ENCODE results near the gene KRT6B. TPM values are rescaled to one million over a fixed set of nuclear protein-coding genes. Genes with fewer than 3 reads are reported as not detected.
A peak's percentile ranks its signal among the peaks of the same experiment; 100 is the strongest.

Gene KRT6B
- total RNA-seq, 1 experiment from 2014 or later = not detected

DNA sequence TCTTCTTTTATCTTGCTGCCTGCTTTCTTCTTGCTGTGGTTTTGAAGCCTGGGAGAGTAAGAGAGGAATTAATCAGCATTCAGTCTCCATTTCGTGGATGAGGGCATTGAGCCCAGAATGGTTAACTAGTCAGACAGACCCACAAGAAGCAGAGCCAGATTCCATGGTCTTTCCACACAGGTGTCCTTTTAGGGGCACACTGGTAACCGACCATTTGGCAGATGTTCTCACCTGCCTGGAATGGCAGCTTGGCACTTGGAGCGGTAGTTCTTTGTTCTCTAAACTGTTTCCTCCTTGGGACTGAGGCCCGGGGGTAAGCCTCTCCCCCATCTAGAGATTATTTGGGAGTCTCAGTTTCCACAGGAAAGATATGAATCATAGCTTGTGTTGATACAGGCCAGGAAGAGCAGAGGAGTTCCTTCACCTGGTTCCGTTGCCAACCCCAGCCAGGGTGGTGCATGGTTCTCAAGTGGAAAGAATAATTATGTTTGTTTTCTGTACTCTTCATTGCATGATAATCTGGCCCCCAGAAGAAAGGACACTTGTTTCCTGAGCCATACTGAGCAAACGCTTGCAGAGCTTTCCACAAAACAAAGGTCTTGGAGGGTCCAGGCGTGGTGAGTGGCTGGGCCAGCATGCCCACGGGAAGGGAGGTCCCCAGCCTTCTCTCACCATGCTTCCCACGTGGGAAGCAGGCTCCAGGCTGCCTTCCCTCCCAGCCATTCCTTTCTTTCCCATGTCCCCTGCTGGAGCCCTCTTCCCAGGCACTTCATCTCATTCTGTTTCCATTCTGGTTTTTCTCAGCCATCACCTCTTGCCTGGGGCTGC lies 15.7 kb downstream of the KRT6B start:
- DNase-seq (ENCODE audit: low read depth) = peak; percentile 7

DNA sequence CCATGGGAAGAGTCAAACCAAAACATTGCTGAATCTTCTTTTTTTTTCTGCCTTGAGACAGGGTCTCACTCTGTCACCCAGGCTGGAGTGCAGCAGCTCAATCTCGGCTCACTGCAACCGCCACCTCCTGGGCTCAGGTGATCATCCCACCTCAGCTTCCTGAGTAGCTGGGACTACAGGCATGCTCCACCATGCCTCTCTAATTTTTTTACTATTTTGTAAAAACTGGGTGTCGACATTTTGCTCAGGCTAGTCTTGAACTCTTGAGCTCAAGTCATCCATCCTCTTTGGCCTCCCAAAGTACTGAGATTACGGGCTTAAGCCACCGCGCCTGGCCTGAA lies 16.3 kb downstream of the KRT6B start:
- DNase-seq (ENCODE audit: low read depth) = no peak

DNA sequence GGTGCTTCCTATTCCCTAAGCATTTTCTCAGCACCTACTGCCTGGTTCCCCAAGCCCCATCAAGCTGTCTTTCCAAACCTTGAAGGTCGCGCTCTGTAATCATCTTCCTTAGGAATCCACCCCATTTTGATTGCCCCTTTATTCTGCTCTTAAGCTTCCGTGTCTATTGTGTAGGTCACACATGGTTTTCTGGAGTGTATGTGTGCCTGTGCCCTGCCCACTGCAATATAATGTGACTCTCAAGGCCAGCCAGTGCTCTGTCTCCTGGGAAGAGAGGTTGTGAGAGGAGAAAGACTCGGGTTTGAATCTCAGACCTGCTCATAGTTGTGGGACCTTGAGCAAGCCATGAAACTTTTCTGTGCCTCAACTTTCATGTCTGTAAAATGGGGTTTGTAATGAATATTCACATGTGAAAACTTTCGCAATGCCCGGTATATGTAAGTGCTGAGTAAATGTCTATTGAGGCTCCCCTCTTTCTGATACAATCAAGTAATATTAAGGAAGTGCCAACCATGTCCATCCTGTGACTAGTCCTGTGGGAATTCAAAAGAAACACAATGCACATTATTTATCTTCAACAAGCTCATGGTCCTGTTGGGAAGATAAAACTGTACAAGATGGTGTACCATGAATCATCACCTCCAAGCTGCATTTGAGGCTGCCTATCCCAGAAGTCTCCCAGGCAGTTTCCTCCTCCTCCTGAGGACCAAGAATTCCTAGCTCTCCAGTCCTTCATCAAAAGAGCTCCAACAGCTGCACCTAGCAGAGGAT lies 17.0 kb downstream of the KRT6B start:
- DNase-seq (ENCODE audit: low read depth) = no peak

DNA sequence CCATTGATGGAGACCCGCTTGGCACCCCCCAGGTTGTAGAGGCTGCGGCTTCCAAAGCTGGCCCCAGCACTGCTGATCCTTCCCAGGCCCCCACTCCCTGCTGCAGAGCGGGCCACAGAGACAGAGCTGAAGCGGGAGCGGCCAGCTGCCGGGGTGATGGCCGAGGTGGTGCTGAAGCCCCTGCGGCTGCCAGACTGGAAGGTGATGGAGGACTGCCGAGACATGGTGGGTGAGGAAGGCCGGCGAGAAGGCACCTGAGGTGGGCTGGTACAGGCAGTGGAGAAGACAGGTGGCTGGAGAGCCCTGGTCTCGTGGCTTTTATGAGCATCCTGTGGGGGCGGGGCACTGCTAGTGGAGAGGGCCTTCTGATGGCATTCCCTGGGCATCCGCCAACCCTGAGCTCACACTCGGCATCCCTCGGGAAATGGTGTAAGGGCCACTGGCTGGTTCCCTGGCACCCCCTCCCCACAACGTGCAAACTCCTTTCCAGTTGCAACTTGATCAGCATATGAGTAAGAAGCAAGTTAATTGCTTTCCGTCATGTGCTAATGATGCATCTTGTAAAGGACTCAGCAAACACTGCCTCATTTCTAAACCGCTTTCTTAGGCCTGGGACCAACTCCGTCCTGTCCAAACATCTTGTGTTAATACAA lies 17.7 kb downstream of the KRT6B start, which contains the start of gene KRT75:
Gene KRT75, minus strand, starts transcription at position 291 of the 653 bp plus-strand sequence. Its CDS starts 67 bp downstream, at position 224.
- no peak for DNase-seq (ENCODE audit: low read depth)

DNA sequence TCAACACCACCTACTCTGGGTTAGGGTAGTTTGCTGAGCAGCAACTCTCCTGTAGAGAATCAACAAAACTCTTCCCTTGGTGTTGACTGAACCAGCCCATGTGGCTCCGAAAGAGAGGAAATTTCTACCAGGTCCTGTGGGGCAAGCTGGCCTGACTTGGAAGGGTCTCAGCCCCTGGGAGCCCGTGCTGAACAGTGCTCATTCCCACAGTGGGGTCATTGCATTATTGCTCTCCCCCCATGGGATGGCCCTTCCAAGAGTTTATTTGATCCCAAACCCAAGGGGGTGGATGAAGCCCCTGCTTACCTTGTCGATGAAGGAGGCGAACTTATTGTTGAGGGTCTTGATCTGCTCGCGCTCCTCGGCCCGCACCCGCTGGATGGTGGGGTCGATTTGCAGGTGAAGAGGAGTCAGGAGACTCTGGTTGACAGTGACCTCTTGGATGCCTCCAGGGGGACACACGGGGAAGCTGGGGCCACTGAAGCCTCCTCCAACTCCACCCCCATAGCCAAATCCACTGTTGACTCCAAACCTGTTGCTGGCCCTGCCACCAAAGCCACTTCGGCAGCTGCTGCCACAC lies 18.4 kb downstream of the KRT6B start:
- no peak for DNase-seq (ENCODE audit: low read depth)

DNA sequence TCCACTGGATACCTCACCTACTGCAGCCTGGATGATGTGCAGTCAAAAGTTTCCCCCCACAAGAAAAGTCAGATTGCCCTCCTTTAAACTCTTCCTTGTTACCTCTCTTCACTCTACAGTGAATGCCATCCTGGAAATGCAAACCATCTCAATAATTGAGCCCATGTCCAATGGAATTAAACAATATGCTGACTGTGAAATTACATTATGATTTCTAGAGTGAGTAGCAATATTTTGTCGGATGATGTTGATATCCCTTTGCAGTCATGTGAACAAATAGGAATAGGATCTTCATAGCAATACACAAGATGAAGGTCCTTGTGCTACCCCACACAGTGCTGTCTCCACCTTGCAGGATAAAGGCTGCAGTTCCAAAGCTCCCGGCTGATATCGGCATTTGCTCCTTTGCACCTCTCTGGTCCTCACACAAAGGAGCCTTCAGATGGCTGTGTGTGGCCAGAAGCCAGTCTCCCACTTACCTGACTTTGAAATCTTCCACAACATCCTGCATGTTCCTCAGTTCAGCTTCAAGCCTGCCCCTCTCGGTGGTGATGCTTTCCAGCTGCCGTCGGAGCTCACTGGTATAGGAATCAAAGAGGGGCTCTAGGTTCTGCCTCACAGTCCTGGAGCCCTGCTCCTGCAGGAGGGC lies 19.3 kb downstream of the KRT6B start:
- DNase-seq (ENCODE audit: low read depth) = no peak

DNA sequence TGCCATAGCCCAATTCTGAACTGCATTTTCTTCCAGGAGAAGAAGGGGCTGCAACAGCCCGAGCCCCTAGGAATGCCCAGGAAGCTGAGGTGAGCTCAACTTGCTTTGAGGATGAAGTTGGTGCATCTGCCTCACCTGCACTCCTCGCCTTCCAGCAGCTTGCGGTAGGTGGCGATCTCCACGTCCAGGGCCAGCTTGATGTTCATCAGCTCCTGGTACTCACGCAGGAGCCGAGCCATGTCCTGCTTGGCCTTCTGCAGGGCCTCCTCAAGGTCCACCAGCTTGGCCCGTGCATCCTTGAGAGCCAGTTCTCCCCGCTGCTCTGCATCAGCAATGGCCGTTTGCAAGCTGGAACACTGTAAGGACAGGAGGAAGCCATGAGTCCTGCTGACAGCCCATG lies 23.8 kb downstream of the KRT6B start:
- DNase-seq (ENCODE audit: low read depth) = no peak

DNA sequence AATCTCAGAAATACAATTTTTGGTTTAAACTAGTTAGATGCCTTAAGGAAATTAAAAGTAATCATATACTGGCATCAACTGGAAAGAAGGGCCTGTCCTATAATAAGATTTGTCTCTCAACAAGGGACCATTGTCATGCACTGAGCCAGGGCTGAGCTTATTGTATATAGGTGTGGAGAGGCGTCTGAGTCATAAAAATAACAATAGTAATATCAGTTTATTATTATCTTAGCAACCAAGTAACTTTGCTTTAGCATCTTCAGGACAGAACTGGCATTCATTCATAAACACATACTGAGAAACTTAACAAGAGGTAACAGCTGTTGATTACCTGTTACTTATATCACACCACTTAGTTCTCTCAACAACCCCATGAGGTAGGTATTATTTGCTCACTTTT lies 24.9 kb downstream of the KRT6B start:
- no peak for DNase-seq (ENCODE audit: low read depth)

DNA sequence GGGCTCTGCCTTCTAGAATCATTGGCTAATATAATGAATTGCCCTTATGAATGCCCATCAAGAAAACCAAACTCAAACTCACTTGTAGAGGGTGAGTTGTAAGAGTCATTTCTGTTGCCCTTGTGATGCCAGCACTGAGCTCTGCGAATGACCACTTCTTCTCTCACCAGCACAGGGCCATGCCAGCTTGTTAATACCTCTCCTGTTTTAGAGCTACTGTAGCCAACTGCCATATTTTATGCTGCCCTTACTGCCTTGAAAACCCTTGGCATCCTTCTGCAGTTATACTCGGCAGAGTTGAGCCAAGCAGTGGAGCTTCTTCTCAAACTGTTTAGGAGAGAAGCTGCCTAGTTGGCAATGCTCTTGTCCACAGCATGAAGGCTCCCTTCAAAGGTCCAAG lies 25.9 kb downstream of the KRT6B start:
- no peak for DNase-seq (ENCODE audit: low read depth)

DNA sequence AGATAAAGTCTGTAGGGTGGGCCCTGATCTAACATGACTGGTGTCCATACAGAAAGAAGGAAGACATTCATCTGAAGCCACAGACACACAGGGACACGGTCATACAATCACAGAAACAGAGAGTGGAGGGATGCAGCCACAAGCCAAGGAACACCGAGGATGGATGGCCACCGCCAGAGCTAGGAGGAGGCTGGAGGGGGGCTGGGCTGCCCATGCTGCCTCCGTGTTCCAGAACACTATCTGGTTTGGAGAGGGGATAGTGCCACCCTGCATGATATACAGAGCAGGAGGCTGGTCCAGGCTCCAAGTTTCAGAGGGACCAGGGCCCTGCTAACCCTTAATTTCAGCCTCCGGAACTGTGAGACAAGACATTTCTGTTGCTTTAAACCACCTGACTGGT lies 26.5 kb downstream of the KRT6B start:
- DNase-seq (ENCODE audit: low read depth) = no peak

DNA sequence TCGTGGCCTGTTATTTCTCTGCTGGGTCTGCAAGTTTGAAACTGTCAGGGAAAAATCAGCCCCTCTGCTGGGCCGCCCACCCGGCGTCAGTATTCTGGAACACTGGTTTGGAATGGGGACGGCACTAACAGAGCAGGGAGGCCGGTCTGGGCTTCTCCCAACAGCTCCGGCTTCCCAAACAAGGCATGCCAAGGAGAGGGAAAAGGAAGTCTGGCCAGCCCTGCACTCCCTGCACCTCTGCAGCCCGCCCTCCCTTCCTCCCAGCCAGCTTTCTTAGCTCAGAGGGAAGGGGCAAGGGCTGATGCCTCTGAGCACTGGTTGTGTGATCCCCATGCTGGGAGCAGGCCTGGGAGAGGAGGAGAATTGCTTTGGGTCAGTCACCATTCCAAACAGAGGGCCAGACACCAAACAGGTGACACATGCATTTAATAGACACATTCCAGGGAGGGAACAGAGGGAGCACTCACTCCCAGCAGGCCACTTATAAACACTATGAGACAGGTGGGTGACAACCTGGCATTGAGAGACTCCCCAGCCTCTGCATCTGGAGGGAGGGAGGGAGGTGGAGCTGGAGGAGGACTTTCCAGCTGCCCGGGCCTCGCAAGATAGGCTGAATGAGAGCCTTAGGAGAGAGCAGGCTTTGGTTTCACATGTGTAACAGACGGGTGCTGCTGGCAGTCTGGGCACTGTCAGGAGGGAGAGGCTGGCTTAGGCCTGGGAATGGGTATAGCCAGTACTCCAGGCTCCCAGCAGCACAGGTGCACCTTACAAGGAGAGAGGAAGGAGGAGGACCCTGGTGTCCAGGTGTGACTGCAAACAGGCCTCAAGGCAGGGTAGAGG lies 28.1 kb downstream of the KRT6B start:
- DNase-seq (ENCODE audit: low read depth) = no peak

DNA sequence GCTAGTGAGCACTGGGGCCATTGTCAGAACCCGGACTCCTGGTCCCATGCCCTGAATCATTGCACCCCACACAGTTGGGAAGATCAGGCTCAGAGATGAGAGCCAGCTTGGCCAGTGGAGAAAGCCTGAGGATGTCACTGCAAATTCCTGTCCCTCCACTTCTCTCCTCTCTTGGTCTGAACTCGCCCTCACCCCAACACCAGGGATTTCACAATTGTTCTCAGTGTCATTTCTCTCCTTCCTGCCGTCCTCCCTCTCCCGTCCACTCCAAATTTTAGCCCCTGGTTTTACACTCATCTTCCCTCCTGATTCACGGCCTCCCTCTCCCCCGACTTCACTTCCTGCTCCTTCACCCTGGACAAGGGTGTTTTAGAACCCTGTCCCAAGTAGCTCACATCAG lies 28.9 kb downstream of the KRT6B start:
- no peak for DNase-seq (ENCODE audit: low read depth)

DNA sequence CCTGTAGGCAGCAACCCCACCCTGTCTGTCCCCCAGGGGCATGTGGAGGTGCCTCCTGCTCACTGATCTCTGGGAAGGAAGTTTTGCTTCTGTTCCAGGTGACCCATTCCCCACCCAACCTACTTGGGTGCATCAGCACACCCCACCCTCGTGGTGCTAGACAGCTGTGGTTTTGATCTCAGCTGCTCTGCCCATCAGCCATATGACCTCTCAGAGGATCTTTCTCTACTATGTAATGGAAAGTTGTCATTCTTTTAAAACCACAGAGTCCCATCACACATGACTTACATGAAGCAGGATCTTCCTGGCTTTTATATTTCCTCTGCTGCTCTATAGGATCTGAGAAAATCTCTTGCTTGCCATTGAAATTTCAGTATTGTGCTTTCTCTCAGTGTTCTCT lies 32.3 kb downstream of the KRT6B start:
- no peak for DNase-seq (ENCODE audit: low read depth)

DNA sequence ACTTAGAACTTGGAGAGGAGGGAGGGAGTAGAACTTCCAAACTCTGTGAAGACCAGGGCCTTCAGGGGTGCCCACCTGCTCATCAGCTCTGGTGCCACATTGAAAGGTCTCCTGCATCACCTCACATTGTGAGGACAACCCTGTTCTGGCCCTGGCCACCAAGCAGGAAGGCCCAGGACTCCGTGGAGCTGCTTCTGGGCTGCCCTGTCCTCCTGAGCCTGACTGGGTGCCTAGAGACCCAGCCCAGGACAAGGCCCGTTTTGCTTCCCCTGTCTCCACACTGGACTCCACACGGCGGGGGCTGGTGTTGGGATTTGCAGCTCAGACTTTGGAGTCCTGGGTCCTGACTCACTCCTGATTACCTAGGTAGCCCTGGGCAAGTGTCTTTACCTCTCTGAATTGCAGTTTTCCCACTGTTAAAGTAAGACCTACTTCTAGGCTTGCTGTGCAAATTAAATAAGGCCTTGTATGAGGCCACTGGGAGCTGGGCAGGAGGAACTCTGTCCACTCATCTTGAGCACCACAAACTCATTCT lies 33.3 kb downstream of the KRT6B start:
- no peak for DNase-seq (ENCODE audit: low read depth)

DNA sequence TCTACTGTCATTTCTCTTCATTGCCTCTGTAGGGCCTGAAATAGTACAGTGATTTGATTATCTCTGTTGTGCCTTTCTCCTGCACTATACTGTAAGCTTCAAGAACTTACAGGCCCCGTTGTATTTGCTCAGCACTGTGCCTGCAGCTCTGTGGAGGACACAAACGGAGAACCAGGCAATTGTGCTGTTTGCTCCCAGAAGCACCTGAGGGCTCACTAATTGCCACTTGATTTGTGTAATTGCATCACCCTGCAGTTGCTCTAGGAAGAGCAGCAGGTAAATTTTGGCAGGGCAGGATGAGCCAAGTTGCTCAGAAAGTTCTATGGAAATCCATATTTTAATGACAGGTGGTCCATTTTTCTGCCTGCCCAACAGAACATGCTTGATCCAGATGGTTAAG lies 34.2 kb downstream of the KRT6B start:
- DNase-seq (ENCODE audit: low read depth) = no peak

DNA sequence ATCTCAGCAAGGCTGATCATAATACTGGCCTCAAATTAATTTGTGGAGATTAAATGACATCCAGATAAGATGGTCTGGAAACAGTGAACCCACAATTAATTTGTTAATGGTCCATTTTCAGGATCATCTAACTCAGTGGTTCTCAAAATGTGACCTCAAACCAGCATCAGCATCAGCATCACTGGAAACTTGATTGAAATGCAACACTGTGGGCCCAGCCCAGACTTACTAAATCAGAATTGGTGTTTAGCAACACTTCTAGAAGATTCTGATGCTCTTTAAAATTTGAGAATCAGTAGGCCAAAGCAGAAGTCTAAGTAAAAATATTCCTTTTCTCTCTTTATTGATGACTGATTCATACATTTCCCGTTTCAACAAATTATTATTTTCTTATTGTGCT lies 35.2 kb downstream of the KRT6B start:
- no peak for DNase-seq (ENCODE audit: low read depth)

DNA sequence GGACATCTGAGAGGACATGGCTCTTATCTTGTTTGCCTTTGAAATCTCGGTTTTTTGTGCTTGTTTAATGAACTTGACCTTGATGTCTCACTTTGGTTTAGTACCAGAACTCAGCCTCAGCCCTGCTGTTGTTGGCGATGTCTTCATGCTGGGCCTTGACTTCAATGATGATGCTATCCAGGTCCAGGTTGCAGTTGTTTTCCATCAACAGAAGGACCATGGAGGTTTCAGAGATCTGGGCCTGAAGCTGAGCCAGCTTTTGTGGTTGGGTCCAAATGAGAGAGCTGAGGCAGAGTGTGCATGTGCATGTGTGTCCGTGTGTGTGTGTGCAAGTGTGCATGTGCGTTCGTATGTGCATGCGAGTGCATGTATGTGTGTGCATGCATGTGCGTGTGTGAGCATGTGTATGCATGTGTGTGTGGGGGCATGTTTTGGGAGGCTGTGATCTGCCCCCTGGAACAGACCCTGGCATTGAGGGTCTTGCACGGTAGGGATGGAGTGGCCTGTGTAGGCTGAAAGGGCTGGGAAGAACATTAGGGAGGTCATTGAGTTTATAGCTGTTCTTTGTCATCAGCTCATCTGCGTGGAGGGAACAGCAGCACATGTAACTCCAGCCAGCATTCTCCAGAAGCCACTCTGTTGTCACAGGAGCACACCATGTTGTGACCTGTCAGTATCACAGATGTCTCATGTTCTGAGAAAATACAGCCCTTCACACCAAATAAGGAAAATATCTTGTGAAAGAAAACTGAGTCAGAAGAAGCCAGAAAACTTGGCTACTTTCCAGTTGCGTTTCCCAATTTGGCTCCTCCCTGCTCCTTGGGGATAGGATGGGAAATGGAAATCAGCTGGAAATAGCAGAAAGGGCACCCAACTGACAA lies 35.8 kb downstream of the KRT6B start:
- peak; percentile 57 for DNase-seq (ENCODE audit: low read depth)

DNA sequence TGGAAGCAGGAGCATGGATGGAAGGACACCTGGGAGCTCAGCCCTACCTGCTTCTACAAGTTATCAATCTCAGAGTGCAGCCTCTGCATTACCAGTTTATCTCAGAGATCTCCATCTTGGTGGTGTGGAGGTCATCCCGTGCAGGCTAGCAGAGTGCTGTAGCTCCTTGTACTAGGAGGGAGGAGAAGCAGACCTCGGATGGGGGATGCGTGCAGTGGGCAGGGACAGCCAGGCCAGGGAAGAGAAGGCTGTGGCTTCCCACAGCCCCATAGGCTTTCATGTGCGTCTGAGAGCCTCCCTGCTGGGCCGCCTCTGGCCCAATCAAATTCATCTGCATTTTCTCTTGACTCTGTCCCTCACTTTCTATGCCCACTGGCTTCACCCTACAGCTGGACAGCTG lies 37.0 kb downstream of the KRT6B start:
- DNase-seq (ENCODE audit: low read depth) = no peak

DNA sequence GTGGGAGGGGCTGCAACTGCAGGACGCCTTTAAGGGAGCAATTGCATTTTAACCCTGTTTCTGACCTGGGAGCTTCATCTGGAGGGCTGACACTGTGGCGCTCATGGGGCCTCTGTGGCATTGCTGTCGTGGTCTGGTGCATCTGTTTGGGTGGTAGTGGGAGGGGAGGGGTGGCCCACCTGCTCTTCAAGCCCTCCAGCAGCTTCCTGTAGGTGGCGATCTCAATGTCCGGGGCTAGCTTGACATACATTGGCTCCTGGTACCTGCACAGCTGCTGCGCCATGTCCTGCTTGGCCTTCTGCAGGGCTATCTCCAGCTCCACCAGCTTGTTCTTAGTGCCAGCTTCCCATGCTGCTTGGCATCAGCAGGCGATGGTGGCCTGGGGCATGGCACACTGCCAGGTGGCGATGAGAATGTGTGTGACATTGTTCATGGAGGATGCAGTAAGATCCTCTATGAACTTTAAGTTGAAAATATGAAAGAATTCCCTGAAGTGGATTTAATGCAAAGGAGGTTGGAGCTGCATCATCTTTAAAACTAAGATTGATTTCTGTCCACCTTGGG lies 38.1 kb downstream of the KRT6B start:
- no peak for DNase-seq (ENCODE audit: low read depth)

Data from RPMI7951 (cell line).